HepG2 (cell line): ENCODE data around the gene FERMT2. TPM values are rescaled to one million over a fixed set of nuclear protein-coding genes. Genes with fewer than 3 reads are reported as not detected.
A peak's percentile ranks its signal among the peaks of the same experiment; 100 is the strongest.

ENCODE experiments used
- ATAC-seq: fragments of 200-7000 bp; cut with Tn5 transposase; 3 replicates; pipeline ENCODE4 v1.9.1; 2020; ENCODE audit warnings: mild to moderate bottlenecking, moderate library complexity
- BruUV-seq: library from RNA; stranded (reverse); fragments of 400-500 nt; replicated peaks from 2 replicates; lab custom pipeline; 2021; lab: Mats Ljungman, UMichigan
- CTCF ChIA-PET: fragments of 300-600 bp; formaldehyde crosslinking; extraction: SDS; loops from one replicate; lab custom pipeline; 2021; ENCODE audit warnings: low total read pairs, inconsistent platforms, low intra/inter-chr PET ratio; lab: Yijun Ruan, JAX
- POLR2A ChIA-PET: fragments of 350-600 bp; sonication (Branson Sonifier 250); formaldehyde crosslinking; loops from one replicate; lab custom pipeline; 2020; ENCODE audit warnings: antibody characterized with exemption, inconsistent platforms; lab: Yijun Ruan, JAX
- DNase-seq: peaks from one replicate; pipeline ENCODE4 v3.0.0-alpha.2; 2015; ENCODE audit warnings: low spot score
- FAIRE-seq: peaks from 3 replicates; lab custom pipeline; 2011; peaks lifted over from hg19 to GRCh38; lab: Jason Lieb, UNC
- H2AFZ ChIP-seq: one replicate; pipeline ENCODE4 v1.6.1; 2011; ENCODE audit warnings: low read length, inconsistent platforms
- H3K27ac ChIP-seq: fragments of 300-600 bp; 3 replicates; pipeline ENCODE4 v1.8.0; 2011; ENCODE audit warnings: mixed run types, mild to moderate bottlenecking, mixed read lengths, low read length, inconsistent platforms; ENCODE audit not compliant: insufficient read depth; ENCODE audit errors: extremely low read length
- H3K27me3 ChIP-seq, 2 experiments: fragments of 200-600 bp in 1 of 2; 2 replicates in 1 of 2; 3 replicates in 1 of 2; pipeline versions ENCODE4 v1.6.0 to v1.8.0; 2011; ENCODE audit warnings: low read length in 2 of 2, mild to moderate bottlenecking in 2 of 2, moderate library complexity in 2 of 2, inconsistent platforms in 1 of 2; ENCODE audit not compliant: insufficient read depth in 2 of 2, control insufficient read depth in 1 of 2
- H3K36me3 ChIP-seq, 2 experiments: fragments of 200-600 bp in 1 of 2; replicated peaks in 1 of 2; 2 replicates in 1 of 2; 3 replicates in 1 of 2; pipeline versions ENCODE4 v1.5.1 to v1.8.0; 2011; ENCODE audit warnings: low read length in 2 of 2, inconsistent platforms in 1 of 2; ENCODE audit not compliant: insufficient read depth in 2 of 2, control insufficient read depth in 1 of 2
- H3K4me1 ChIP-seq: 2 replicates; pipeline ENCODE4 v1.5.1; 2012; ENCODE audit warnings: low read length, inconsistent platforms; ENCODE audit not compliant: insufficient read depth
- H3K4me2 ChIP-seq: 2 replicates; pipeline ENCODE4 v1.6.0; 2011; ENCODE audit warnings: low read depth, low read length, inconsistent platforms
- H3K4me3 ChIP-seq, 3 experiments: fragments of 200-600 bp in 1 of 3; sonication (generic), shearing (Covaris generic) in 1 of 3; replicated peaks in 1 of 3; 2 replicates each; pipeline ENCODE4 v1.5.1; 2011 to 2016; ENCODE audit warnings: low read length in 3 of 3, inconsistent platforms in 2 of 3, low read depth in 2 of 3, mild to moderate bottlenecking in 2 of 3, control low read depth in 1 of 3, mixed read lengths in 1 of 3; ENCODE audit not compliant: insufficient read depth in 1 of 3
- H3K79me2 ChIP-seq: one replicate; pipeline ENCODE4 v1.6.1; 2011; ENCODE audit warnings: low read length, inconsistent platforms; ENCODE audit not compliant: insufficient read depth
- H3K9ac ChIP-seq: 2 replicates; pipeline ENCODE4 v1.6.0; 2011; ENCODE audit warnings: mild to moderate bottlenecking, low read depth, low read length, inconsistent platforms; ENCODE audit not compliant: insufficient read depth
- H3K9me3 ChIP-seq: 2 replicates; pipeline ENCODE4 v1.5.1; 2012; ENCODE audit warnings: mild to moderate bottlenecking, low read length
- H4K20me1 ChIP-seq: 2 replicates; pipeline ENCODE4 v1.6.0; 2011; ENCODE audit warnings: inconsistent platforms, mild to moderate bottlenecking, low read length, moderate library complexity; ENCODE audit not compliant: insufficient read depth
- ARNT2 ChIP-seq: sonication (generic); formaldehyde crosslinking; IDR thresholded peaks from 2 replicates; pipeline ENCODE4 v1.8.0; 2022; ENCODE audit warnings: mild to moderate bottlenecking, low read depth, missing genetic modification reagents, moderate library complexity
- MED1 ChIP-seq: sonication (generic); formaldehyde crosslinking; IDR thresholded peaks from 2 replicates; pipeline ENCODE4 v1.4.0; 2020; ENCODE audit warnings: missing genetic modification reagents
- MEF2D ChIP-seq: sonication (generic); formaldehyde crosslinking; IDR thresholded peaks from 2 replicates; pipeline ENCODE4 v1.5.1; 2020; ENCODE audit warnings: mild to moderate bottlenecking, missing genetic modification reagents
- ONECUT2 ChIP-seq: sonication (generic); formaldehyde crosslinking; IDR thresholded peaks from 2 replicates; pipeline ENCODE4 v1.4.0; 2020; ENCODE audit warnings: missing genetic modification reagents
- POLR2AphosphoS5 ChIP-seq: IDR thresholded peaks from 2 replicates; pipeline ENCODE4 v1.6.1; 2012; ENCODE audit warnings: low read depth, low read length
- RARG ChIP-seq: sonication (generic); formaldehyde crosslinking; IDR thresholded peaks from 2 replicates; pipeline ENCODE4 v1.4.0; 2020; ENCODE audit warnings: low read depth, mild to moderate bottlenecking, missing genetic modification reagents
- SP4 ChIP-seq: sonication (generic); formaldehyde crosslinking; IDR thresholded peaks from 2 replicates; pipeline ENCODE4 v1.8.1; 2023; ENCODE audit warnings: mild to moderate bottlenecking, missing genetic modification reagents
- ZMAT3 ChIP-seq: sonication (generic); formaldehyde crosslinking; conservative IDR thresholded peaks from 2 replicates; pipeline ENCODE4 v1.7.0; 2021; ENCODE audit warnings: missing genetic modification reagents
- ZNF781 ChIP-seq: sonication (generic); formaldehyde crosslinking; IDR thresholded peaks from 2 replicates; pipeline ENCODE4 v1.5.1; 2020; ENCODE audit warnings: borderline replicate concordance, mild to moderate bottlenecking, missing genetic modification reagents; ENCODE audit errors: not compliant biosample characterization
- ZSCAN12 ChIP-seq: sonication (generic); formaldehyde crosslinking; IDR thresholded peaks from 2 replicates; pipeline ENCODE4 v1.9.0; 2021; ENCODE audit warnings: mild to moderate bottlenecking, missing genetic modification reagents
- ZSCAN22 ChIP-seq: sonication (generic); formaldehyde crosslinking; IDR thresholded peaks from 2 replicates; pipeline ENCODE4 v1.4.0; 2020; ENCODE audit warnings: mild to moderate bottlenecking, missing genetic modification reagents
- WGBS: methylation state at CpG from one replicate; pipeline ENCODE4 v1.1.6; 2017; ENCODE audit warnings: low lambda C conversion rate; 5-methylcytosine and 5-hydroxymethylcytosine counted together
- in situ Hi-C: cut with HindIII; loops from 2 replicates; pipeline ENCODE4 v1.10.0; 2017; ENCODE audit warnings: low pct_unique_long_range_greater_than_20kb; ENCODE audit not compliant: extremely low pct_ligation_motif_present
- intact Hi-C: fragments of 100-400 bp; cut with micrococcal nuclease; formaldehyde crosslinking; loops from one replicate; pipeline ENCODE4 v1.10.0; 2022; ENCODE audit not compliant: unreplicated experiment
- polyA plus RNA-seq, 8 experiments: library from polyadenylated mRNA; depleted of rRNA in 3 of 8; stranded (reverse) in 7 of 8; unstranded in 1 of 8; fragments of >200 nt; fragmentation: Illumina TruSeq in 4 of 8; extraction: Trizol in 4 of 8; gene quantifications; 2 replicates each; pipeline versions ENCODE4 v1.2.1 to v1.2.3, GENCODE V29; 2011 to 2016; ENCODE audit warnings: low read depth in 4 of 8, missing spikeins in 1 of 8, mixed read lengths in 1 of 8; ENCODE audit not compliant: insufficient read depth in 1 of 8
- total RNA-seq, 5 experiments: library from RNA; depleted of rRNA; stranded (reverse); fragments of >200 nt; fragmentation: Illumina TruSeq; extraction: Trizol; gene quantifications; 2 replicates each; pipeline ENCODE4 v1.2.3, GENCODE V29; 2016; ENCODE audit warnings: low read depth in 1 of 5
- TF ChIP-seq, protein P1 (sequence below): sonication (generic); formaldehyde crosslinking; conservative IDR thresholded peaks from 2 replicates; pipeline ENCODE4 v1.4.0; 2020; ENCODE audit warnings: missing genetic modification reagents
- TF ChIP-seq, protein P2 (sequence below): sonication (generic); formaldehyde crosslinking; IDR thresholded peaks from 2 replicates; pipeline ENCODE4 v1.5.1; 2020; ENCODE audit warnings: missing genetic modification reagents, mild to moderate bottlenecking, borderline replicate concordance
- TF ChIP-seq, protein P3 (sequence below): IDR thresholded peaks from 2 replicates; pipeline ENCODE4 v1.6.1; 2016; ENCODE audit warnings: missing genetic modification reagents, missing compliant biosample characterization

Gene FERMT2
- total and polyA plus RNA-seq, 2 of the 13 experiments (the other 11 are each of a cell fraction or from before 2014, with no cell fraction given), result 36.2 to 60.4 TPM

DNA sequence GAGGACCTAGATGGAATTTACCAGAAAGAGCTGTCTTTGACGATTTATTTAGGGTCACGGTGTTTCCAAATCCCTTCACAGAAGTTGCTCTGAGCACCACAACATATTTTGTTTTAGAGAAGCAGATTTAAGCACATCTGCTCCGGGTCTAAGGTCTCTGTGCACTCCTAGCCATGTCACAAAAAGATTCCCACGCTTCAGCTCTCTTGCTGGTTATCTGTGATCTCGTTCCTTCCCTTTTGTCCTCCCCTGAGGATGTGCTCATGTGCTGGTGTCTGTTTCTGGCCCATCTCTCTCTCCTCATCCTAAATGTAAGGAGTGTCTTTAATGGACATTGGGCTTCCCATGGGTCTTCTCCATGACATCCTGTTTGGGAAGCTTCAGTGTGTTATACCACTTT is 105.8 kb downstream of the FERMT2 start (continued):
- TF ChIP-seq, protein P1, sequence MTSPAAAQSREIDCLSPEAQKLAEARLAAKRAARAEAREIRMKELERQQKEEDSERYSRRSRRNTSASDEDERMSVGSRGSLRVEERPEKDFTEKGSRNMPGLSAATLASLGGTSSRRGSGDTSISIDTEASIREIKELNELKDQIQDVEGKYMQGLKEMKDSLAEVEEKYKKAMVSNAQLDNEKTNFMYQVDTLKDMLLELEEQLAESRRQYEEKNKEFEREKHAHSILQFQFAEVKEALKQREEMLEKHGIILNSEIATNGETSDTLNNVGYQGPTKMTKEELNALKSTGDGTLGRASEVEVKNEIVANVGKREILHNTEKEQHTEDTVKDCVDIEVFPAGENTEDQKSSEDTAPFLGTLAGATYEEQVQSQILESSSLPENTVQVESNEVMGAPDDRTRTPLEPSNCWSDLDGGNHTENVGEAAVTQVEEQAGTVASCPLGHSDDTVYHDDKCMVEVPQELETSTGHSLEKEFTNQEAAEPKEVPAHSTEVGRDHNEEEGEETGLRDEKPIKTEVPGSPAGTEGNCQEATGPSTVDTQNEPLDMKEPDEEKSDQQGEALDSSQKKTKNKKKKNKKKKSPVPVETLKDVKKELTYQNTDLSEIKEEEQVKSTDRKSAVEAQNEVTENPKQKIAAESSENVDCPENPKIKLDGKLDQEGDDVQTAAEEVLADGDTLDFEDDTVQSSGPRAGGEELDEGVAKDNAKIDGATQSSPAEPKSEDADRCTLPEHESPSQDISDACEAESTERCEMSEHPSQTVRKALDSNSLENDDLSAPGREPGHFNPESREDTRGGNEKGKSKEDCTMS (CRISPR knock-in tag), result no peak

DNA sequence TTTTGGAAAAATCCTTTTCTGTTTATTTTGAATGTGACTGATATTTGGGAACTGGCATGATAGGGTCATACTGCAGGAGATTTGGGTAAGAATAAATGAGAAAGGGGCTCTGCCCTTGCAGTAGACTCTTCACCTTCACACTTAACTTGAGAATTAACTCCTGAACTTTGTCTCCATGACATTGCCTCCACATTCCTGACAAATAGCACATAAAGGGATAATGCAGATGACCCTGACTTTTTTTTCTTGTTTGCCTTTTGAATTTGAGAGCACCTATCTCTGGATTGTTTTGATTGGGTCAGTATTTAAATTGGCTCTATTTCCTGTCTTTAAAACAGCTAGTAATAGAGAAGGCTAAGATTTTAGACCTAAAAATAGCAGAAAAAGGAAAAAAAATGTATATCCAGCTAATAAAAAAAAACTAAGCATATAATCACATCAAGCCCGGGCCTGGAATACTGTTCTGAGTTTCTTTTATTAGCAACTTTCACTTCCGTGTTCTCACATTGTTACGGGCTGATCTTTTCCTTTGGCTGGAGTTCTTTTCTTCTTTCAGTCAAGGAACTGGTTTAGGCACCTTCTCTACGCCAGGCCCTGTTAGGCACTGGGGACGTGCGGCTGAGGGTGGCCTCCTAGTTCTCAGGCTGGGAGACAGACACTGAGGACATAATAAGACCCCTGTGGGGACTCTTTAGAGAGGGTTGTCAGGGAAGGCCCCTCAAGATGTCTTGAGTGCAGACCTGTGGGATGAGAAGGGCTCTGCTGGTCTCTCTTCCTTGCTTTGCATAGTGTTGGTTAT is 106.4 kb downstream of the FERMT2 start:
- POLR2A ChIA-PET, result no interaction called here
- TF ChIP-seq MED1 (CRISPR knock-in tag), result peak; percentile 74
- TF ChIP-seq ZSCAN12, result no peak
- TF ChIP-seq ONECUT2 (CRISPR knock-in tag), result no peak
- TF ChIP-seq, protein P2, sequence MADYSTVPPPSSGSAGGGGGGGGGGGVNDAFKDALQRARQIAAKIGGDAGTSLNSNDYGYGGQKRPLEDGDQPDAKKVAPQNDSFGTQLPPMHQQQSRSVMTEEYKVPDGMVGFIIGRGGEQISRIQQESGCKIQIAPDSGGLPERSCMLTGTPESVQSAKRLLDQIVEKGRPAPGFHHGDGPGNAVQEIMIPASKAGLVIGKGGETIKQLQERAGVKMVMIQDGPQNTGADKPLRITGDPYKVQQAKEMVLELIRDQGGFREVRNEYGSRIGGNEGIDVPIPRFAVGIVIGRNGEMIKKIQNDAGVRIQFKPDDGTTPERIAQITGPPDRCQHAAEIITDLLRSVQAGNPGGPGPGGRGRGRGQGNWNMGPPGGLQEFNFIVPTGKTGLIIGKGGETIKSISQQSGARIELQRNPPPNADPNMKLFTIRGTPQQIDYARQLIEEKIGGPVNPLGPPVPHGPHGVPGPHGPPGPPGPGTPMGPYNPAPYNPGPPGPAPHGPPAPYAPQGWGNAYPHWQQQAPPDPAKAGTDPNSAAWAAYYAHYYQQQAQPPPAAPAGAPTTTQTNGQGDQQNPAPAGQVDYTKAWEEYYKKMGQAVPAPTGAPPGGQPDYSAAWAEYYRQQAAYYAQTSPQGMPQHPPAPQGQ, result no peak
- no peak for TF ChIP-seq ZNF781
- no peak for TF ChIP-seq ZSCAN22
- TF ChIP-seq RARG (CRISPR knock-in tag), result no peak
- TF ChIP-seq SP4, result no peak
- TF ChIP-seq ZMAT3 (CRISPR knock-in tag), result no peak
- TF ChIP-seq MEF2D (CRISPR knock-in tag), result no peak
- TF ChIP-seq POLR2AphosphoS5, result no peak
- TF ChIP-seq, protein P3, sequence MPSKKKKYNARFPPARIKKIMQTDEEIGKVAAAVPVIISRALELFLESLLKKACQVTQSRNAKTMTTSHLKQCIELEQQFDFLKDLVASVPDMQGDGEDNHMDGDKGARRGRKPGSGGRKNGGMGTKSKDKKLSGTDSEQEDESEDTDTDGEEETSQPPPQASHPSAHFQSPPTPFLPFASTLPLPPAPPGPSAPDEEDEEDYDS, result no peak
- no peak for TF ChIP-seq ARNT2 (CRISPR knock-in tag)

More for the DNA sequence above, 106.4 kb downstream of the FERMT2 start:
- intact Hi-C loops (no loop called here), in situ Hi-C loops (no loop called here)
- H3K79me2 ChIP-seq, result no peaks in the 10 kb centered on the region
- H3K4me3 ChIP-seq, result peak overlapping the region in 2 of 3 experiments; percentile 14 to 32; a peak in 3 of 6 replicates
- H3K36me3 ChIP-seq, result no peaks in the 10 kb centered on the region
- peak overlapping the region; percentile 73 for H2AFZ ChIP-seq
- 37% methylated on average over 6 of the region's 6 CpGs for WGBS
- no peak for FAIRE-seq
- ATAC-seq, result peak; percentile 52
- H3K9ac ChIP-seq, result peak overlapping the region; percentile 42
- no TSS peak for BruUV-seq
- DNase-seq, result peak; percentile 74
- CTCF ChIA-PET, result no interaction called here
- H3K27ac ChIP-seq, result peak overlapping the region; percentile 72
- peaks cover 74% of the 10 kb centered on the region for H3K4me1 ChIP-seq
- no peaks in the 10 kb centered on the region for H4K20me1 ChIP-seq
- H3K27me3 ChIP-seq, result no peaks in the 10 kb centered on the region
- no peaks in the 10 kb centered on the region for H3K9me3 ChIP-seq
- peak overlapping the region; percentile 63 for H3K4me2 ChIP-seq
